Neuron (in vitro differentiated cells): Measurements from ENCODE around the gene C5AR1.
"Not testable (repeated sequence)": the region's sequence is repeated elsewhere in the genome, so short reads cannot be mapped to it uniquely, and the experiment has no call there.

ENCODE experiments used
- H2AFZ ChIP-seq: one replicate; pipeline ENCODE4 v1.6.1; 2013; ENCODE audit warnings: low read depth, mild to moderate bottlenecking, inconsistent platforms, low read length, moderate library complexity
- H3K27me3 ChIP-seq: one replicate; pipeline ENCODE4 v1.6.1; 2013; ENCODE audit warnings: low read length; ENCODE audit not compliant: insufficient read depth
- H3K36me3 ChIP-seq: one replicate; pipeline ENCODE4 v1.6.1; 2013; ENCODE audit warnings: low read length; ENCODE audit not compliant: insufficient read depth
- H3K4me1 ChIP-seq: one replicate; pipeline ENCODE4 v1.6.1; 2013; ENCODE audit warnings: low read length; ENCODE audit not compliant: insufficient read depth
- H3K4me3 ChIP-seq: 2 replicates; pipeline ENCODE4 v1.5.1; 2013; ENCODE audit warnings: mild to moderate bottlenecking, low read length, moderate library complexity
- H3K9me3 ChIP-seq: one replicate; pipeline ENCODE4 v1.6.1; 2013; ENCODE audit warnings: low read length

Gene C5AR1

GRCh38 chr19:47348819-47349795 is 39.4 kb downstream of the C5AR1 start, which contains the start of gene DHX34:
Gene DHX34 (plus strand): TSS chr19:47349315. CDS start chr19:47353031, 3,716 bp downstream.
- Histone ChIP-seq H3K27me3 (no peaks in the 10 kb centered on the region), H2AFZ (peak within 1 kb of the TSS; percentile 17), H3K36me3 (peaks cover 21% of the 10 kb centered on the region), H3K9me3 (no peaks in the 10 kb centered on the region), H3K4me1 (peaks cover 8% of the 10 kb centered on the region), H3K4me3 (peak within 1 kb of the TSS; percentile 84)

- Histone ChIP-seq H3K36me3 (peaks cover 32% of the 10 kb centered on the region), H3K4me1 (peaks cover 8% of the 10 kb centered on the region), H3K9me3 (peaks cover 4% of the 10 kb centered on the region), H2AFZ (no peak overlapping the region), H3K27me3 (no peaks in the 10 kb centered on the region), H3K4me3 (no peak overlapping the region)
These were observed 41.0 kb downstream of the C5AR1 start for GRCh38 chr19:47350630-47351029.

DNA sequence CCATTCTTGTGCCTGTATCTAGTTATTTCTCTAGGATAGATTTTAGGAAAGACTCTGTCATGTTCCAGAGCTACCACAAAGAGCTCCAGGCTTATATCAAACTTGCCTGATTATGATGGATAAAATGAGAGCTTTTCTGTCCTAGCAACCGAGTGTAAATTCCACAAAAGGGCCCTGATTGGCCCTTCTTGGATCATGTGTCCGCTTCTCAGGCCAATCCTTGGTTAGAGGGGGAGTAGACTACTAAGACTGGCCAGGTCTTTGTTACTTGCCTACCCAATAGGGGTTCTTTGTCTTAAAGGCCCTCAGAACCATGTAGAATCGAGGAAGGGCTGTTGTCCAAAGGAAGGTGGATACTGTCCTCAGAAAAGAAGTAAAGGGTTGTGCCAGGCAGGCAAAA is 41.9 kb downstream of the C5AR1 start:
- Histone ChIP-seq H3K4me1 (peaks cover 8% of the 10 kb centered on the region), H3K4me3 (no peak overlapping the region), H2AFZ (no peak overlapping the region), H3K27me3 (no peaks in the 10 kb centered on the region), H3K9me3 (peaks cover 4% of the 10 kb centered on the region), H3K36me3 (peaks cover 41% of the 10 kb centered on the region)

DNA sequence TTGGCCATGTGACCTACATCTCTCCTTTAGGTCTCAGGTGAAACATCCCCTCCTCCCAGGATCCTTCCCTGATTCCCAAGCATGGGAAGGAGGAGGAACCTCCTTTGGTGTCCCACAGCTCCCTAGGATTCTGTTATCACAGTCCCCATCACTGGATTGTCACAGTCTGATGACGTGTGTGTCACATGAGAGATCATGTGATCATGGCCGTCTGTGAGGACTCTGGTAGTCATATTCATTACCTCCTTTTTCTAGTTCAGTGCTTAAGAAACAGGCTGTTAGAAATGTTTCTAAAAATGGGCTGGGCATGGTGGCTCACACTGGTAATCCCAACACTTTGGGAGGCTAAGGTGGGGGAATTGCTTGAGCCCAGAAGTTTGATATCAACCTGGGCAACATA is 42.4 kb downstream of the C5AR1 start:
- H3K27me3 ChIP-seq: no peaks in the 10 kb centered on the region
- H2AFZ ChIP-seq: no peak overlapping the region
- peaks cover 8% of the 10 kb centered on the region for H3K4me1 ChIP-seq
- no peak overlapping the region for H3K4me3 ChIP-seq
- peaks cover 46% of the 10 kb centered on the region for H3K36me3 ChIP-seq
- peaks cover 4% of the 10 kb centered on the region for H3K9me3 ChIP-seq

- peaks cover 4% of the 10 kb centered on the region for H3K9me3 ChIP-seq
- H3K36me3 ChIP-seq: peaks cover 59% of the 10 kb centered on the region
- no peak overlapping the region for H3K4me3 ChIP-seq
- no peaks in the 10 kb centered on the region for H3K27me3 ChIP-seq
- H2AFZ ChIP-seq: no peak overlapping the region
- peaks cover 8% of the 10 kb centered on the region for H3K4me1 ChIP-seq
These were observed 43.6 kb downstream of the C5AR1 start for GRCh38 chr19:47353307-47353712.

- peaks cover 84% of the 10 kb centered on the region for H3K36me3 ChIP-seq
These were observed 47.2 kb downstream of the C5AR1 start for GRCh38 chr19:47356900-47357299.

DNA sequence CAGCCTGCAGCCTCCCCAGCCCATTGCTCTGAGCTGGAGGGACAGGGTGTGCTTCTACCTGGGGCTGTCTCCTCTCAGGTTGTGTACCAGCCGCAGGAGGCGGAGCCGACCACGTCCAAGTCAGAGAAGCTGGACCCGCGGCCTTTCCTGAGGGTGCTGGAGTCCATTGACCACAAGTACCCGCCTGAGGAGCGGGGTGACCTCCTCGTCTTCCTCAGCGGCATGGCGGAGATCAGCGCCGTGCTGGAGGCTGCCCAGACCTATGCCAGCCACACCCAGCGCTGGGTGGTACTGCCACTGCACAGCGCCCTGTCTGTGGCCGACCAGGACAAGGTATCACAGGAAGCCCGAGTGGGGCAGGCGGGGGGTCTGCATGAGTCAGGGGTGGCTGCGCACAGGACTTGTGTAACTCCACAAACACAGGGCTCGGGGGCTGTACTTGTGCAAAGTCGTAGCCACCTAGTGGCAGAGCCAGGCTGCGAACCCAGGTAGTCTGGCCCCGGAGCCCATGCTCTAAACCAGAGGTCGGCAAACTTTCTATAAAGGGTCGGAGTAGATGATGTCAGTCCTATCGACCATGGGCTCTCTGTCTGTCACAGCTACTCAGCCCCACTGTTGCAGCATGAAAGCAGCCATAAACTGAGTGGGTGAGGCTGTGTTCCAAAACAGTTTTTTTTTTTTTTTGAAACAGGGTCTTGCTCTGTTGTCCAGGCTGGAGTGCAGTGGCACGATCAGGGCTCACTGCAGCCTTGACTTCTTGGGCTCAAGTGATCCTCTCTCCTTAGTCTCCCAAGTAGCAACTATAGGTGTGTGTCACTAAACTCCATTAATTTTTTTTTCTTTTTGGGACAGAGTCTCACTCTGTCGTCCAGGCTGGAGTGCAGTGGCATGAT is 48.4 kb downstream of the C5AR1 start:
- H3K36me3 ChIP-seq: peaks cover 83% of the 10 kb centered on the region
- peaks cover 4% of the 10 kb centered on the region for H3K9me3 ChIP-seq
- no peak overlapping the region for H2AFZ ChIP-seq
- no peaks in the 10 kb centered on the region for H3K4me1 ChIP-seq
- H3K27me3 ChIP-seq: no peaks in the 10 kb centered on the region
- no peak overlapping the region for H3K4me3 ChIP-seq

More at GRCh38 chr19:47356900-47357299, 47.2 kb downstream of the C5AR1 start:
- no peaks in the 10 kb centered on the region for H3K4me1 ChIP-seq
- no peak overlapping the region for H3K4me3 ChIP-seq
- H3K27me3 ChIP-seq: no peaks in the 10 kb centered on the region
- peaks cover 4% of the 10 kb centered on the region for H3K9me3 ChIP-seq
- no peak overlapping the region for H2AFZ ChIP-seq

DNA sequence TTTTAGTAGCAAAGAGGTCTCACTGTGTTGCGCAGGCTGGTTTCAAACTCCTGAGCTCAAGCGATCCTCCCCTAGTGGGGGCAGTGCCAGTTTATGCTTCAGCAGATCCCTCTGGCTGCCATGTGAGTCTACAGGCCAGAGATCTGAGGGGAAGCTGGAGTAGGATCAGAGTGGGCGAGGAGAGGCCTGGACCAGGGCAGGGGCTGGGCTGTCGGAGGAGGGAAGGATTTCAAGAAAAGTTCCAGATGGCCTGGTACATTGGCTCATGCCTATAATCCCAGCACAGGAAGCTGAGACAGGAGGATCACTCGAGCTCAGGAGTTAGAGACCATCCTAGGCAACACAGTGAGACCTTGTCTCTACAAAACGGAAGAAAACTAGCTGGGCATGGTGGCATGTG is 49.3 kb downstream of the C5AR1 start:
- Histone ChIP-seq H3K4me3 (no peak overlapping the region), H3K4me1 (no peaks in the 10 kb centered on the region), H3K27me3 (no peaks in the 10 kb centered on the region), H3K9me3 (peaks cover 4% of the 10 kb centered on the region), H3K36me3 (peaks cover 84% of the 10 kb centered on the region), H2AFZ (no peak overlapping the region)

DNA sequence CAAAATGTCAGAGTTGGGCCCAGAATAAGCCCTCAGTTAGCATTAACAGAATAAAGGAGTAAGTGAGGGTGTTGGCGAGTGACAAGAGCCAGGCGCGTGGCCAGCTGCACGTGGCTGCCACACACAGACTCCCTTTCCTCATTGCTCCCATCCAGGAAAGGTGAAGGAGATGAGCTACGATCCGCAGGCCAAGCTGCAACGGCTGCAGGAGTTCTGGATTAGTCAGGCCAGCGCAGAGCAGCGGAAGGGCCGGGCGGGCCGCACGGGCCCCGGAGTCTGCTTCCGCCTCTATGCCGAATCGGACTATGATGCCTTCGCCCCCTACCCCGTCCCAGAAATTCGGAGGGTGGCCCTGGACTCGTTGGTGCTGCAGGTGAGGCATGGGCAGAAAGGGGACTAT is 52.7 kb downstream of the C5AR1 start:
- H3K9me3 ChIP-seq: no peaks in the 10 kb centered on the region
- H3K36me3 ChIP-seq: peaks cover 68% of the 10 kb centered on the region
- H3K27me3 ChIP-seq: no peaks in the 10 kb centered on the region
- H3K4me1 ChIP-seq: no peaks in the 10 kb centered on the region
- no peak overlapping the region for H2AFZ ChIP-seq
- H3K4me3 ChIP-seq: no peak overlapping the region

- no peak overlapping the region for H2AFZ ChIP-seq
- no peak overlapping the region for H3K4me3 ChIP-seq
- peaks cover 56% of the 10 kb centered on the region for H3K36me3 ChIP-seq
- no peaks in the 10 kb centered on the region for H3K4me1 ChIP-seq
- no peaks in the 10 kb centered on the region for H3K9me3 ChIP-seq
- H3K27me3 ChIP-seq: no peaks in the 10 kb centered on the region
These were observed 54.3 kb downstream of the C5AR1 start for GRCh38 chr19:47363758-47364531.

DNA sequence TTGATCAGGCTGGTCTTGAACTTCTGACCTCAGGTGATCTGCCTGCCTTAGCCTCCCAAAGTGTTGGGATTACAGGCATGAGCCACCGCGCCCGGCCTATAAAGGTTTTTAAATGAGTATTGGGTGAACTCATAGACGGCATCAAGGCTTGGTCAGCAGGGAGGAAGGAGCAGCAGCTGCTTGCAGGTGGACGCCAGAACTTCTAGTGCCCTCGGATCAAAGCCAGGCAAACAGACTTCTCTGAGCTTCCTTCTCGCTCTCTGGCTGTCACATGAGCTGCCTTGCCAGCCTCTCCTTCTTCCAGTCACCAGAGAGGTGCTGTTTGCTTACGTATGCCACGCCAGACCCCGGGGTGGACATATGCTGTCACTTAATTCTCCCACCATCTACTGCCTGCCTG is 55.8 kb downstream of the C5AR1 start:
- not testable (repeated sequence) for H3K27me3 ChIP-seq, H3K4me1 ChIP-seq, H3K4me3 ChIP-seq, H3K9me3 ChIP-seq, H2AFZ ChIP-seq
- H3K36me3 ChIP-seq: peaks cover 57% of the 10 kb centered on the region

DNA sequence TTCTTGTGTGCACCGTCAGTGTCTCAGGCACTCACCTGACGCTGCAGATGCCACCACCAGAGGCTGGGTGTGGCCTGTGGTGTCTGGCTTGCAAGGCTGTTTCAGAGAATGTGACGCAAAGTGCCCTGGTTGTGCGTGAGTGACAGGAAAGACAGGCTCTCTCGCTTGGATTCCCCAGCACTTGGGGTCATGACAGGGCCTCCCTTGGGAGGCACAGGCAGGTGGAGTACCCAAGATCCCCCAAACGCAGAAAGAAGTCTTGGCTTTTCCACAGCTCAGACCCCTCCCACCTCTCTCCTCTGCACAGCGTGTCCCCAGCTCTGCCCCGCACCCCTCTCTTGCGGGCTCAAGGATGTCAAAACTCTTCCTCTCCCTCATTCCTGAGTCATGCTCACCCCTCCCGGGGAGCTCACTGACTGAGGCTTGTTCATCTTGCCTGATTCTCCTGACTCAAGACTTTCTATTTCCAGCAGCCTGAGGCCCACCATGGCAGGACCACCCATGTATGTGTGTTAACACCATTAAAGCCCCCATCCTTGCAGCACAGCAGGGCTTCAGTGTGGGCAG is 60.5 kb downstream of the C5AR1 start:
- Histone ChIP-seq H3K9me3 (no peaks in the 10 kb centered on the region), H3K4me1 (no peaks in the 10 kb centered on the region), H3K4me3 (no peak overlapping the region), H3K27me3 (no peaks in the 10 kb centered on the region), H3K36me3 (peaks cover 59% of the 10 kb centered on the region), H2AFZ (no peak overlapping the region)
